NCI-H774 (cell line): Measurements from ENCODE around the gene SERPINI1.
A peak's percentile ranks its signal among the peaks of the same experiment; 100 is the strongest.
"Not testable (repeated sequence)": the region's sequence is repeated elsewhere in the genome, so short reads cannot be mapped to it uniquely, and the experiment has no call there.

Source experiments
- DNase-seq: peaks from one replicate; lab custom pipeline; 2025; lab: John Stamatoyannopoulos, UW

SERPINI1 gene

DNA sequence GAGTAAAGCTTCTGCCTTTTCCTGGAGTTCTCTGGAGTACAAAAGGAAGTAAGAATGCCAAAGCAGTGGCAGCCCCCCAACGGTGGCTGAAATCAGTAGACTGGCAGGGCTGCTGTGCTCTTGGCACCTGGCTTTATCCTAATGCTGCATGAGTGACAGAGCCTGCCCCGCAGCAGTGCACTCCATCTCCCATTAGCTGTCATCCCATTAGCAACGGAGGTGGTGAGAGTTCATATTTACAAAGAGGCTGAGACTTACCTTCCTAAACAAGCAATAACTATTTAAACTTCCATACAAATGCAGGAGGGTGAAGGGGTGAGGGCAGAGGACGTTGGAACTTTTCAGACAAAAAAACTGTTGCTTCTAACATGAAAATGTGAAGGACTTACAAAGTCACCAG is 51.9 kb downstream of the SERPINI1 start:
- peak; percentile 27 for DNase-seq

GRCh38 chr3:167798443-167798842 is 62.9 kb downstream of the SERPINI1 start:
- DNase-seq = no peak

GRCh38 chr3:167808910-167809309 is 73.4 kb downstream of the SERPINI1 start:
- DNase-seq = peak; percentile 39

DNA sequence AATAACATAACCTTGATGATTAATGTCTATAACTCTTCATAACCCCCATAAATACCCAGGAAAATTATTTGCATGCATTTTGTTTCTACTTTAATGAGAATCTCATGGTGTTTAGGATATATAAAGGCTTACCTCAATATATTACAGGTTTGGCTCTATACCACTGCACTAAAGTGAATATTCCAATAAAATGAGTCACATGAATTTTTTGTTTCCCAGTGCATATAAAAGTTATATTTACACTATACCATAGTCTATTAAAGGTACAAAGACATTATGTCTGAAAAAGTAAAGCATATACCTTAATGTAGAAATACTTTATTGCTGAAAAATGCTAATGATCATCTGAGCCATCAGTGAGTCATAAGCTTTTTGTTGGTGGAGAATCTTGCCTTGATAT is 74.7 kb downstream of the SERPINI1 start:
- no peak for DNase-seq

- DNase-seq = no peak
Measured at GRCh38 chr3:167811031-167811430, 75.5 kb downstream of the SERPINI1 start.

GRCh38 chr3:167813169-167814123 is 77.9 kb downstream of the SERPINI1 start:
- no peak for DNase-seq

DNA sequence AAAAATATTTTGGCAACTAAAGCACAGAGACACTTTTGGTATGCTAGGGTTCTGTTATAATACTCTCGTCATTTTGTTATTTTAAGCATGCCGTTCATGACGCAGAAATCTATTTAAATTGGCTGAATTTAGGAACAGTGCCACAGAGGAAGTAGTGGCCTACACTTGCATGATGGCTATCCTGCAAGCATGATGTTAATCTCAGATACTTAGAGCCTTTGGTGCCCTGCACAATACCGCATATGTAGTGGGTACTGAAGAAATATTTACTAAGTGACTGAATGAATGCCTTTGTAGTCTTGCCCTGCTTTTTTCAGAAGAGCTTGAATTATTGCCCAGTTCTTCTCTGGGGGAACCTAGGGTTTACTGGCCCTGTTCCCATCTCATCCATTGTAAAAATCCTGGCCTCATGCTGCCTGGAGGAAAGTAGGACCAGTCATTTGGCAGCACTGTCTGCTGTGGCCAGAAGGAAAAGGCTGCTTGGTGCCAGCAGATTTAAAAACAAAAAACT is 79.0 kb downstream of the SERPINI1 start:
- peak; percentile 71 for DNase-seq

DNA sequence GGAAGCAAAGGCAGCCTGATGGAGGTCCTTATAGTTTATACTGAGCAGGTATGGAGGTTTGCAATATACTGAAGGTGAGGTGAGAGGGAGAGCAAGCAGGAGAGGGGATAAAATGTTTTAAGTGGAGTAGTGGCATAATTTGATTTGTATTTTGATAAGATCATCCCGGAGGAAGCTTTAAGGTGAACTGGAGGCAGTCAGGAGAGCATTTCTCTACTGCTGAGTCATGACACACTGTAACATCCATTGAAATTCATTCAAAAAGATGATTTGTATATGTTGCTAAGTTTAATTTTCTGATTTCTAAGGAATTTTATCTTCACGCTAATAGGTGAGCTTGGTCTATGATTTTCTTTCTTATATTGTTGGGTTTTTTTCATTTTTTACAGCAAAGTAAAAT is 81.4 kb downstream of the SERPINI1 start:
- no peak for DNase-seq

GRCh38 chr3:167820102-167820865 is 84.8 kb downstream of the SERPINI1 start:
- no peak for DNase-seq

DNA sequence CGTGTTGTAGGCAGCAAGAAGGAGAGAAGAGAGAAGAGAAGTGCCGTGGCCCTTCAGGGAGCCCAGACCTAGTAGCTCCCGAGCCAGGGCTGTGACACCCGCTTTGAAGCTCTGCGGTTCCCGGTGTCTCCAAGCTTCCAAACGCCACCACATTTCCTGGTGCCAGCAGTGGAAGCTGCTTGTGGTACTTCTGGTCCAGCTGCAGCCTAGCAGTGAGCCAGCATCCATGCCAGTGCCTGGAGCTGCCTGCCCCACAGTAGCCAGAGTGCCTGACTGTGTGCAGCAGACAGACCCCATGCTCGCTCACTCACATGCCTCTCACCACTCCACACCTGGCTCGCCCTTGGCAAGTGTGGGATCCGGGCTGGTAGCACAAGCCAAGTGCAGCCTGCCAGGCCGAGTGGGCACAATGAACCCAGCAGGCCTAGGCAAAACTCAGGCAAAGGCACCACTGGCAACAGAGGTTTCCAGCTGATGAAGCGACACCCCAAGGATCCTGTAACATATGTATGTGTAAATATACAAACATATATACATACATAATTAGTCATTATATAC is 85.8 kb downstream of the SERPINI1 start:
- DNase-seq = no peak

DNA sequence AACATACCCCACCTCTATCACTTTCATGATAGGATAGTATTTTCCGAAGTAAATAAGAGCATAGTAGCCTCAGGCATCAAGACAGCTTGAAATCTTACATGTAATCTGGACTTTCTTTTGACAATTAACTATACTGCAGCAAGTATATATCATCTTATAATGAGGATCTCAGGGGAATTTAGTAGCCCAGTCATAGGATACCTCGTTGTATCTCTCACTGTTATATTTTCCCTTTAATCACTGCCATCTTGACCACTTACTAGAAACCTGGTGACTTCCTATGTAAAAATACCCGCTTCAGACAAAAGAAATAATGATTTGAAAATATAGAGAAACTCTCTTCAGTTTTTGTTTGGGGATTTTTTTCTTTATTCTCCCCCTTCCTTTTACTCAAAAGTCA is 88.2 kb downstream of the SERPINI1 start:
- no peak for DNase-seq

GRCh38 chr3:167827588-167827987 is 92.1 kb downstream of the SERPINI1 start:
- DNase-seq = not testable (repeated sequence)

DNA sequence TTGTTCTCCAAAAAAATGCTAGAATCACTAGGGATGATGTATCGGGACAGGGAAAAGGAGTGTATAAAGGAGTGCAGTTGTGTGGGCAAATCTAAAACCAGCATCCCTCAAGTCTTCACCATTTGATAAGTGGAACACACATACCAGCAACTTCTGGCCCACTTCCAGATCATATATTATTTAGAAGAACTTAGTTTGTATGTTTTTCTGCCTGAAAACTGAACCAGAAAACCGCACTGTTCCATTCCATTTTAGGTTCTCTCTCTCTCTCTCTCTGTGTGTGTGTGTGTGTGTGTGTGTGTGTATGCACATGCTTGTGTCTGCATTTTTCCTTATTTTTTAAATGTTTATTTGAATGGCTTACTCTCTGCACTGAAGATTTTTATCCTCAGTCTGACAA is 93.5 kb downstream of the SERPINI1 start:
- no peak for DNase-seq

- DNase-seq = no peak
Measured at GRCh38 chr3:167830007-167830406, 94.5 kb downstream of the SERPINI1 start.

GRCh38 chr3:167835359-167835758 is 99.8 kb downstream of the SERPINI1 start:
- DNase-seq = no peak

GRCh38 chr3:167835953-167836352 is 100.4 kb downstream of the SERPINI1 start:
- no peak for DNase-seq

DNA sequence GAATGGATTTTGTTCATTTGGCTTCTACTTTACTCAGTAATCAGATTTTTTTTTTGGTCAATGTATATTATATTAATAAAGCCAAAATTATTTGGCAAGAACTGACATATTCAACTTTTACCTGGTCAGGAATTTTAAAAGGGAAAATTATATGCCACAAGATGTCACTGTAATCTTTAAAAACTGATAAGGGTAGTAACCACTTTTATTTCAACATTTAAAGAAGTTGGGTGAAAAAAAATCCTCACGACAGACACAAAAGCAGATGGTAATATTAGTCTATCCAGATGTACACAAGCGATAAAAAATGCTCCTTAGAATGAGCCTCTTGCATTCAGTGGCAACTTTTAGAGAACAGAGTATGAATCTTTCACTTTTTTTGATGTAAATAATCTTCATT is 101.9 kb downstream of the SERPINI1 start:
- DNase-seq = no peak

GRCh38 chr3:167839460-167840134 is 104.1 kb downstream of the SERPINI1 start:
- no peak for DNase-seq

GRCh38 chr3:167840247-167840646 is 104.7 kb downstream of the SERPINI1 start:
- DNase-seq = no peak

DNA sequence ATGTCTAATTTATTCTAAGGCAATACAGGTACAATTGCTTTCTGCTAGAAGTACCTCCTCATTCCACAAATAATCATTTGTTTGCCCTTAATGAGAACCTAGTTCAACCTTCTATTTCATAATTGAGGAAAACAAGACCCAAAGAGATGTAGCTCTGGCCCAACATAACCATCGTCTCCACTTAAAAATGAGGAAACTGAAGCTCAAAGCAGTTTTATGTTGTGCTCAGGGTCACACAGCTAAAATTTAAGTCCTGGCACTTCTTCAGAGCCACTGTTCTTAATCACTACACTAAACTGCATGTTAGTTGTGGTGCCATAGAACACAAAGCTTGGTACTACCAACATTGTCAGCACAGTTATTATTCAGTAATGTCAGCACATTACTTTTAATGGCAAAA is 108.0 kb downstream of the SERPINI1 start:
- no peak for DNase-seq

DNA sequence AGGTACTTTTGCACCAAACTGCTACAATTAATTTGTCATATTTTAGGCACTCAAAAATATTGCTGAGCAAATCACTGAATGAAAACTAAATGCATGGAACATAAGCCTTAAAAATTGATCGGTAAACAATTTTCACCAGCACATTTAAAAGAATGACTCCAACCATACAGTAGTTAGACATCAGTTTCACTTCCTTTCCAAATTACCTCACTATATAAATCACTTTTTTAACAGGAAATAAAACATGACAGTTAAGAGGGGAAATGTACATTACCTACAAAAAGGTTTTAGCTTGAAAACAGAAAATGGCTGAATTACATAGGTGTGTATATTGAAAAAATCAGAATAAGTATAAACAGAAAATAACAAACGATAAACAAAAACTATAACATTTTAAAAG is 108.4 kb downstream of the SERPINI1 start:
- no peak for DNase-seq

- DNase-seq = no peak
Measured at GRCh38 chr3:167844528-167844927, 109.0 kb downstream of the SERPINI1 start.
